ENCODE measurements around the gene SASH1. TPM values are rescaled to one million over a fixed set of nuclear protein-coding genes. Genes with fewer than 3 reads are reported as not detected.

Gene SASH1
- total RNA-seq, 1 donor from 2014 or later, result 24.3 TPM

GRCh38 chr6:148520109-148520841 is 177.6 kb downstream of the SASH1 start:
- DNase-seq (ENCODE audit: low spot score), result no peak

GRCh38 chr6:148521158-148521557 is 178.5 kb downstream of the SASH1 start:
- no peak for DNase-seq (ENCODE audit: low spot score)

DNA sequence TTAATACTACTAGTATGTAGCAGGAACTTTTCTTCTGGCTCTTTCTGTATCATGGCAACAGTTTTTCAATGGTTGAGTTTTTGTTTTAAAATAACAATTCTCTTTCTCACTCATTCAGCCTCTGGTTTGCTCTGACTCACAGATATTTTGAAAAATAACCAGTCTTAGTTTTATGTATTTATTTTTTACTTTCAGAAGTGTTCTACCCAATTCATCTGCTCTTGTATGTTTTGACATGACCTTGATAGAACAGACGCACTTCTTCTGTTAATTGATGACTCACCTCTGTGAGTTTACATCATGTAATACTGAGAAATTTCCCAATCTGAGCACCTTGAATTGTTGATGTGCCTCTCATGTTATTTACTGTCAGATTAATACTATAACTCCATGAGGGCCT is 178.9 kb downstream of the SASH1 start:
- DNase-seq (ENCODE audit: low spot score), result no peak

- no peak for DNase-seq (ENCODE audit: low spot score)
Measured at GRCh38 chr6:148523048-148523447, 180.4 kb downstream of the SASH1 start.

GRCh38 chr6:148523551-148523950 is 180.9 kb downstream of the SASH1 start:
- no peak for DNase-seq (ENCODE audit: low spot score)

DNA sequence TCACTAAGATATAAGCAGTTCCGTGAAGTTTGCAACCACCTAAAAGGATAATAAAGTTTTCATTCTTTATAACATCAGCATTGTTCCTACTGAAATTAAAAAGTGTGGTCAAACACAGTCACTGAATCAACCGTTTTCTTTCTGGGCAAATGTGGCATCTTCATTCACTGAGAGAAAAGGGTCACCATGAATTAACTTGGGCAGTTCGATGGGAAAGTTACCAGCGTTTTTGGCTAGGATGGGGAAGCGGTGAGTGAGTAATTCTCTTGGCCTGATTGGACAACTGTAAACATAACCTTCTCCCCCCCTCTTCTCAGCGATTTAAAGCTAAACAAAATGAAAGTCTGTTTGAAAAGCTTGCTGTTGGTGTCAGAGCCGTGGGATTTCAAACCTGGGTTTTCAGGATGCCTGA is 181.8 kb downstream of the SASH1 start:
- no peak for DNase-seq (ENCODE audit: low spot score)

DNA sequence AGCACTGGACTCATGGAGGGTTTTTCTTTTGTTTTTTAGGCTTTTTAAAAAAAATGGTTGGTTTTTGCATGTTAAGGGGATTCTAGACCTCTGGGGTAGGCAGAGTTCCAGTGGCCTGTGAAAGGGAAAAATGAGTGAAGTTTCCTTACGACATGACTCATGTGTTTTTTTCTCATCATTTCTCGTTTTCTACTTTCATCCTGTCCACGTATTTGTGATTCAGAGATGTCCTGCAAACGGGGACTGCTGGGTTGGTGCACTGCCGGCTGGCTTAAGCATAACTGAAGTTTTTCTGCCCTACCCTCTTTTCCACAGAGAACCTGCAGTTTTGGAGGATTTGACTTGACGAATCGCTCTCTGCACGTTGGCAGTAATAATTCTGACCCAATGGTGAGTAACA is 182.3 kb downstream of the SASH1 start:
- DNase-seq (ENCODE audit: low spot score), result no peak

- DNase-seq (ENCODE audit: low spot score), result no peak
Measured at GRCh38 chr6:148525453-148525852, 182.8 kb downstream of the SASH1 start.

- no peak for DNase-seq (ENCODE audit: low spot score)
Measured at GRCh38 chr6:148526145-148526544, 183.5 kb downstream of the SASH1 start.

- no peak for DNase-seq (ENCODE audit: low spot score)
Measured at GRCh38 chr6:148528292-148528691, 185.7 kb downstream of the SASH1 start.

DNA sequence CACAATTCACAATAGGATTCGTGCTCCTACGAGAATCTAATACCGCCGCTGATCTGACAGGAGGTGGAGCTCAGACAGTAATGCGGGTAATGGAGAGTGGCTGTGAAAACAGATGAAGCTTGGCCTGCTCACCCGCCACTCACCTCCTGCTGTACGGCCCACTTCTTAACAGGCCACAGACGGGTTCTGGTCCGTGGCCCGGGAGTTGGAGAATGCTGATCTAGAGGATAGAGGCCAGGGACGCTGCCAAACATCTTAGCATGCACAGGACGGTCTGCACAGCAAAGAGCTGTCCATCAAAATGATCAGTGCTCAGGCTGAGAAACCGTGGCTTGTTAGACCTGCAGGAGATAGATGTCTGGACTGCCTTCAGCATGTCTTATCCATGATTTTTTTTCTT is 186.4 kb downstream of the SASH1 start:
- no peak for DNase-seq (ENCODE audit: low spot score)

GRCh38 chr6:148530394-148530953 is 187.8 kb downstream of the SASH1 start:
- DNase-seq (ENCODE audit: low spot score), result no peak

- no peak for DNase-seq (ENCODE audit: low spot score)
Measured at GRCh38 chr6:148530976-148531375, 188.3 kb downstream of the SASH1 start.

GRCh38 chr6:148532698-148533097 is 190.1 kb downstream of the SASH1 start:
- DNase-seq (ENCODE audit: low spot score), result no peak

DNA sequence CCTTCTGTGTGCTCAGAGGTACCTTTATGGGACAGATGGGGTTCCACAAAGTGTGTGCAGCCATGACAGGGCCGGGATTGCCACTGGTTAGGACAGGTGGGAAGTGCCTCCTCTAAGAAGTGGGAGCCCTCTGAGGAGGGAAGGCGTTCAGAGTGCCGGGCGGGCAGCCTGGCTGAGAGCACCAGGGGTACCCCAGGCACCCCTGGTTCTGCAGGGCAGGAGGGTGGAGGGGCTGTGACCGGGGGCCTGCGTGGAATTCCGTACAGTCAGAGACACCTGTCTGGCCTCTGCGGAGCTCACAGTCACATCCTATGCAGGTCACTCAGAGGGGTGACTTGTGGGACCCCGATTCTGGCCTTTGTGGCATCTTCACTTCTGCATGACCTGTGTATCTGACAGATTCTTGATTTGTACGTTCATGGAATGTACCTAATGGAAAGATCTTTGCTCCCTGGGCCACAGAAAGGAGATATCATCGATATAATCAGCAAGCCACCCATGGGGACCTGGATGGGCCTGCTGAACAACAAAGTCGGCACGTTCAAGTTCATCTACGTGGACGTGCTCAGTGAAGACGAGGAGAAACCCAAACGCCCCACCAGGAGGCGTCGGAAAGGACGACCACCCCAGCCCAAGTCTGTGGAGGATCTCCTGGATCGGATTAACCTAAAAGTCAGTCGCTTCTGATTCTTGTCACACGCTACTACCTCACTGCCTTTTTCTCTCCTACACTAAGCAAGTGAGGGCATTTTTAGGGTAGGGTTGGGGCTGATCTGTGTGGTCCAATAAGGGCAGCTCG is 190.9 kb downstream of the SASH1 start:
- no peak for DNase-seq (ENCODE audit: low spot score)

- no peak for DNase-seq (ENCODE audit: low spot score)
Measured at GRCh38 chr6:148534871-148535270, 192.2 kb downstream of the SASH1 start.

- DNase-seq (ENCODE audit: low spot score), result no peak
Measured at GRCh38 chr6:148535381-148535780, 192.7 kb downstream of the SASH1 start.

- DNase-seq (ENCODE audit: low spot score), result no peak
Measured at GRCh38 chr6:148535976-148536375, 193.3 kb downstream of the SASH1 start.

- no peak for DNase-seq (ENCODE audit: low spot score)
Measured at GRCh38 chr6:148538261-148539190, 195.9 kb downstream of the SASH1 start.

DNA sequence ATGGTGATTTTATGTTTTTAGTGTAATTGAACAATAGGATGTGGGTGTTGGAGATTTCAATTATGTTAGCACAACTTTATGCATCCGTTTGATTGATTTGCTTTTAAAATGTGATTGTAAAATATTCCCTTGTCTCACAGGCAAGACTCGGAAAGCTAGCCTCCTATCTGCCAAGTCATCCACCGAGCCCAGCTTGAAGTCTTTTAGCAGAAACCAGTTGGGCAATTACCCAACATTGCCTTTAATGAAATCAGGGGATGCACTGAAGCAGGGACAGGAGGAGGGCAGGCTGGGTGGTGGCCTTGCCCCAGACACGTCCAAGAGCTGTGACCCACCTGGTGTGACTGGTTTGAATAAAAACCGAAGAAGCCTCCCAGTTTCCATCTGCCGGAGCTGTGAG is 200.9 kb downstream of the SASH1 start:
- no peak for DNase-seq (ENCODE audit: low spot score)

DNA sequence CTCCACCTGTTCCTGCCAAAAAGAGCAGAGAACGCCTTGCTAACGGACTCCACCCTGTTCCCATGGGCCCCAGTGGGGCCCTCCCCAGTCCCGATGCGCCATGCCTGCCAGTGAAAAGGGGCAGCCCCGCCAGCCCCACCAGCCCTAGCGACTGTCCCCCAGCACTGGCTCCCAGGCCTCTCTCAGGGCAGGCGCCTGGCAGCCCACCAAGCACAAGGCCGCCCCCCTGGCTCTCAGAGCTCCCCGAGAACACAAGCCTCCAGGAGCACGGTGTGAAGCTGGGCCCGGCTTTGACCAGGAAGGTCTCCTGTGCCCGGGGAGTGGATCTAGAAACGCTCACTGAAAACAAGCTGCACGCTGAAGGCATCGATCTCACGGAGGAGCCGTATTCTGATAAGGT is 201.8 kb downstream of the SASH1 start:
- DNase-seq (ENCODE audit: low spot score), result no peak

GRCh38 chr6:148545901-148546300 is 203.3 kb downstream of the SASH1 start:
- no peak for DNase-seq (ENCODE audit: low spot score)
